Occipital lobe (tissue), 2 donors: ENCODE results near the gene SLC13A1. TPM values are rescaled to one million over a fixed set of nuclear protein-coding genes. Genes with fewer than 3 reads are reported as not detected.
"Not testable (repeated sequence)": the region's sequence is repeated elsewhere in the genome, so short reads cannot be mapped to it uniquely, and the experiment has no call there.

ENCODE experiments used
- DNase-seq: peaks from one replicate; lab custom pipeline; 2025; lab: John Stamatoyannopoulos, UW
- total RNA-seq: library from RNA; depleted of rRNA; stranded (reverse); fragments of >200 nt; gene quantifications from one replicate; pipeline ENCODE4 v1.2.3, GENCODE V29; 2014

The SLC13A1 gene
- not detected for total RNA-seq

DNA sequence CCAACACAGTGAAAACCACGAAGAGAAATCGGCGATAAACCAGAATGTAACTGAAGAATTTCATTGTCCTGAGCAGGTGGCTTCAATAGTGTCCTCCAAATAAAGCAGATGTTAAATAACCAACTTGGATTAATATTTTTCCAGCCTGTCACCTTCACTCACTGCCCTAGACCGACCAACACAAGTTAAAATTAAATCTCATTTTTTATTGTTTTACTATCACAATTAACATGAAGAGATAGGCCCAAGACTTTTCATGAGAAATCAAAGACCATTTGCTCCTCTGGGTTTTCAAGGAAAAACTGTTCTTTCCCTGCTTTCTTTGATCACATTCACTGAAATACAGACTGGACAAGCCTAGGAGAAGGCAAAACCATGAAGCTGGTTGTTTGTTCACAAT lies at the start of gene SLC13A1:
Gene SLC13A1, minus strand, starts transcription at position 87 of the 400 bp plus-strand sequence. Its CDS starts 23 bp downstream, at position 64.
- DNase-seq, result no peak

GRCh38 chr7:123244768-123245167 lies 45.0 kb upstream of the SLC13A1 start:
- no peak for DNase-seq

DNA sequence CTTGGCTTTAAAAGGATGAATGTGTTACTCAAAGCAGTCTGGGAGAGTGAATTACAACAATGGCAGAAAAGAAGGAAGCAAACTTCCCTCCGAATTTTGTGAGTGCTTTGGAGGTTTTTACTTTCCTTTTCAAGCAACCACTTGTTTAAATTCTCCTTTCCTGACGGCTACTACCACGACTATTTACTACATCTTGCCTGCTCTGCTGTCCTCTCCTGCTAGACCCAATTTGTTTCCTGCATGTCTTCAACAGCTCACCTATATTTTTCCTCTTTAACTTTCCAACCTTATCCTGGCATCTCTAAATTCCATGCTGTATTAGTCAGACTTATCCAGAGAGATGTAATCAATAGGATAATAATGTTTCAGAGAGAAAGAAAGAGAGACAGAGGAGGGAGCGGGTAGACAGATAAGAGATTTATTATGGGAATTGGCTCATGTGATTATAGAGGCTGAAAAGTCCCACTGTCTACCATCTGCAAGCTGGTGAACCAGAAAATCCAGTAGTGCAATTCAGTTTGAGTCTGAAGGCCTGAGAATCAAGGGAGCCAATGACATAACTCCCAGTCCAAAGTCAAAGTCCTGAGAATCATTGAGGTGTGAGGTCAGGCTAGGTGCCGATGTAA lies 42.8 kb upstream of the SLC13A1 start:
- no peak for DNase-seq

- DNase-seq, result no peak
These were observed 42.0 kb upstream of the SLC13A1 start for GRCh38 chr7:123241809-123242208.

GRCh38 chr7:123231021-123232000 lies 31.5 kb upstream of the SLC13A1 start:
- no peak for DNase-seq

DNA sequence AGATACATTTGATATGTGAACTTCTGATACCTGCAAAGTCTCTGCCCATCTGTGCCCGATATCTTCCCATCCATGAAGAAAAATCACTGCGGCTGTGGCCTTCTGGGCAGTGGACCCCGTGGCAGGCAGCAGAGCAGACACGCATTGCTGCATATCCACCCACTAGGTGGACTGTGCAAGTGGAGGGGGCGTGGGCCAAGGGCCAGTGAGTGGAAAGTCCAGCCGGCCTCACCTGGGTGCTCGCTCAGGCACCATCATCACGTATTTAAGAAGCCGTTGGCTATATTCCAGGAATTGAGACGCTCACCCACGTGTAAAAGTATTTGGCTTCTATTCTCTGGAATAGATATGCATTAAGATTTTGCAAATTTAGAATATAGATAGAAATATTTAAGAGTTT lies 30.8 kb upstream of the SLC13A1 start:
- DNase-seq, result no peak

- no peak for DNase-seq
These were observed 30.4 kb upstream of the SLC13A1 start for GRCh38 chr7:123230147-123230546.

DNA sequence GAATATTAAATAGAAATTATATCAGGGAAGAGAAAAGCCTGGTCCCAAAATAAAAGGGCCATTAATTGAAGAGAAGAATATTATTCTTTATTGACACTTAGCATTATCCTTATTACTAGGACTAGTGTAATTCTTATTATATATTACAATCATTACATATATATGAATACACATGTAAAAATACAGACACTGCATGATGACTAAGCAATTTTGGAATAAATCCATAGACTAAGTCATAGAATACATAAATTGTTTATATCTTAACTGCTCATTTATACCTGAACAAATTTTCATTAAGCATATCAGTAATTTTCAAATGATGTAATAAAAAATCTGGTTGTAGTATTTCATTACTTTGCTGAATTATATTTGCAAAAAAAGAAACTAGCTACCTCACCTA lies 29.7 kb upstream of the SLC13A1 start:
- DNase-seq, result no peak

DNA sequence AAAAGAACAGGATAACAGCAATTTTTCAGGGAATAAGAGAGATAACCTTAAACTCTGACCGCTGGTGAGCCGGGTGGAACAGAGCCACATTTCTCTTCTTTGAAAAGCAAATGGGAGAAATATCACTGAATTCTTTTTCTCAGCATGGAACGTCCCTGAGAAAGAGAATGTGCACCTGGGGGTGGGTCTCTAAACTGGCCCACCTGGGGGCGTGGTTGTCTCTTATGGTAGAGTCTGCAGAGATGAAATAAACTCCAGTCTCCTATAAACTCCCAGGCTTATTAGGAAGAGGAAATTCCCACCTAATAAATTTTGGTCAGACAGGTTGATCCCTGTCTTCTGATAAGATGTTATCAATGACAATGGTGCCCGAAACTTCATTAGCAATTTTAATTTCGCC lies 27.9 kb upstream of the SLC13A1 start:
- not testable (repeated sequence) for DNase-seq

DNA sequence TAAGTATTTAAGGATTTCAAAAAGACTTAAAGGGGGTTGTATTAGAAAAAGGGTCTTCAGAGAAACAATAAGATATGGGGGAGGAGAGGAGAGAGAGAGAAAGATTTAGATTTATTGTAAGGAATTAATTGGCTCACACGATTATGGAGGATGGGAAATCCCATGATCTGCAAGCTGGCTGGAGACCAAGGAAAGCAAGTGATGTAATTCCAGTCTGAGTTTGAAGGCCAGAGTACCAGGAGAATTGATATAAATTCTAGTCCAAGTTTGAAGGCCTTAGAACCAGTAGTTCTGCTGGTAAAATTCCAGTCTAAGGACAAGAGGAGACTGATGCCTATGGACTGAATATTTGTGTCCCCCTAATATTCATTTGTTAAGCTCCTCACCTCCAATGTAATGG lies 20.6 kb upstream of the SLC13A1 start:
- no peak for DNase-seq

DNA sequence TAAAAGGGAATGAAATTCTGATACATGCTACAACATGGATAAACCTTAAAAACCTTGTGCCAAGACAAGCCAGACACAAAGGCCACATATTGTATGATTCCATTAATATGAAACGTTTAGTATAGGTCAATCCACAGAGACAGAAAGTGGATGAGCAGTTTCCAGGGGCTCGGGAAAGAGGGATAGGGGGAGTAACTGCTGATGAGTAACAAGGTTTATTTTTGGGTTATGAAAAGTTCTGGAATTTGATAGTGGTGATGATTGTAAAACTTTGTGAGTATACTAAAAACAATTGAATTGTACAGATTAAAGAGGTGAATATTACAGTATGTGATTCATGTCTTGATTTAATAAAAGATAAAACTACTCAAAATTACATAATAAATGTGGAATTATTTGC lies 19.1 kb upstream of the SLC13A1 start:
- DNase-seq, result no peak

DNA sequence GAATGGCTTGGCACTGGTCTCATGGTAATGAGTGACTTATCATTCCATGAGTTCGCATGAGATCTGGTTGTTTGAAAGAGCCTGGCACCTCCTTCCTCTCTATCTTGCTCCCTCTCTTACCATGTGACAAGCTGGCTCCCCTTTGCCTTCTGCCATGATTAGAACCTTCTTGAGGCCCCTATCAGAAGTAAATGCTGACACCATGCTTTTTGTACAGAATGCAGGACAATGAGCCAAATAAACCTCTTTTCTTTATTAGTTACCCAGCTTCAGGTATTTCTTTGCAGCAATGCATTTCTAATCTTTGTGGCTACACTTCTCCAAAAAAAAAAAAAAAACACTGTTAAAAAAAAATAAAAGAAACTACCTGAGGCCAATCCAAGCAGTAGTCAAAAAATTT lies 17.1 kb upstream of the SLC13A1 start:
- DNase-seq, result no peak

- no peak for DNase-seq
These were observed 15.6 kb upstream of the SLC13A1 start for GRCh38 chr7:123215350-123215749.

DNA sequence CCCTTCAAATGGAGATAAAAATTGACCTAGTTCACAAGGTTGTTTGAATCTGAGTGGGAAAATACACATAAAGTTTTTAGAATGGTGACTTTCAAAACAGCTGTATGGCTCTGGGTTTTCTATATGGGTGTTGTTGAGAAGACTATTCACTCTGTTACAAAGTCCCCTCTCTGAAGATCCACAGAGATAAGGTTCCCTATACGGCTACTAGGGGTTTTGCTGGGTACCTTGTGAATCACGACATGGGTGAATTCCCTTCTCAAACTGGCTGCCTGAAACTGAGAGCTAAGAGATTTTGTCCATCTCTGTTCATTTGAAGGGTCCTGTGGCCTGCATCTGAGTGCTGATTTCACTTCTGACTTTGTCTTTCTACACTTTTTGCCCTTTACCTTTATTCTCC lies 11.8 kb upstream of the SLC13A1 start:
- no peak for DNase-seq

- no peak for DNase-seq
These were observed 11.2 kb upstream of the SLC13A1 start for GRCh38 chr7:123210986-123211385.

DNA sequence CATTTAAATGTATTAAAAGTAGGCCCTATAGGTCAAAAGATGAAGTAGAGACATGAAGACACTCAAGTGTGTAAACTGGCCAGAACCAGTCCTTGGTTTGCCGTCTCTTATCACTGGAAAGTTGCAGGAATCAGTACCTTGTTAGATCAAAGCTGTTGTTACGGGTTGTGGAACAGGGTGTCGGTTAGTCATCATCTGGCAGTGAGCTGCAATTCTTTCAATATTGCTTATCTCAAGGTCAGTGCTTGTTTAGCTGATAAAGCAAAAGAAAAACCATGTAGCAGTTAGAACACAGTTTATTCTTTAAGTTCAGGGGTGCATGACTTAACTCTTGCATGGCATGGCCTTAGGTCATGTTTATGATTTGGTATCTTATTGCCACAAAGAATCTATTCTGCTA lies 10.0 kb upstream of the SLC13A1 start:
- no peak for DNase-seq

GRCh38 chr7:123208793-123209192 lies 9.0 kb upstream of the SLC13A1 start:
- DNase-seq, result no peak

GRCh38 chr7:123204206-123204835 lies 4.6 kb upstream of the SLC13A1 start:
- DNase-seq, result no peak

DNA sequence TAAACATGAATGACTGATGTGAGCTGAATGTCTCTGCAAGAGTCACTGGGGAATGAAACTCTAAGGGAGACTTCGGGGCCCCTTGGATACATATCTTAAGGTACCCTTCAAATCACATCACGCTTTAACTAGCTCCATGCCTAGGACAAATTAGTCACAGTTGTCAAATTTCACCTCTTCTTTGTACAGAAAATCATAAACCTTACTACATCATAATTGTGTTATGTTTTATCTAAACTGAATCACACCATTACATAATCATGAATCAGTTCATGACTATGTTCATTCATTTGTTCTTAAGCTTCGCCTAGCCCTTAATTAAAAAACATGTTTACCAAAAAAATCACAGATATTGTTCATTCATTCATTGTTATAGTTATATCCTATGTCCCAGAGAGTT lies 2.1 kb upstream of the SLC13A1 start:
- DNase-seq, result no peak

- no peak for DNase-seq
These were observed 809 bp downstream of the SLC13A1 start for GRCh38 chr7:123198668-123199652.

DNA sequence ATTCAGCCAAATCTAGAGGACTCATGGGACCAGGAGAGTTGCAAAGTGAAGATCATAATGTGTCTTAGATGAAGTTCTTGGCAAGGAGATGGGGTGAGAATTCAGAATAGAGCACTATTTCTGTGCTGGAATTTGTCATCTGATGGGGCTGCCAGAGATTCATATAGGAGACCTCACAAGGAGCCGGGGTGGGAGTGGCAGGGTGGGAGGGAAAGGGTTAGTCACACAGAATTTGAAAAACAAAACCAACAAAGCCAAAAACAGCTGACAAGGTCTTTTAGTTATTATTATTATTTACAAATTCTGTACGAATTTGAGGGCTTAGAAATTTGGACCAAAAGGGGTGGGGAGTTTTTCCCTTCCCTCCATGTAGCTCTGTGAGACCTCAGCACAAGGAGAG lies 1.7 kb downstream of the SLC13A1 start:
- DNase-seq, result no peak
